GM21381 (cell line): ENCODE data around the gene C10orf53.
"Not testable (repeated sequence)": the region's sequence is repeated elsewhere in the genome, so short reads cannot be mapped to it uniquely, and the experiment has no call there.

Source experiments
- ATAC-seq: cut with Tn5 transposase; IDR thresholded peaks from one replicate; pipeline ENCODE4 v1.9.1; 2021; ENCODE audit warnings: mild to moderate bottlenecking, moderate library complexity; ENCODE audit not compliant: unreplicated experiment

C10orf53 gene

DNA sequence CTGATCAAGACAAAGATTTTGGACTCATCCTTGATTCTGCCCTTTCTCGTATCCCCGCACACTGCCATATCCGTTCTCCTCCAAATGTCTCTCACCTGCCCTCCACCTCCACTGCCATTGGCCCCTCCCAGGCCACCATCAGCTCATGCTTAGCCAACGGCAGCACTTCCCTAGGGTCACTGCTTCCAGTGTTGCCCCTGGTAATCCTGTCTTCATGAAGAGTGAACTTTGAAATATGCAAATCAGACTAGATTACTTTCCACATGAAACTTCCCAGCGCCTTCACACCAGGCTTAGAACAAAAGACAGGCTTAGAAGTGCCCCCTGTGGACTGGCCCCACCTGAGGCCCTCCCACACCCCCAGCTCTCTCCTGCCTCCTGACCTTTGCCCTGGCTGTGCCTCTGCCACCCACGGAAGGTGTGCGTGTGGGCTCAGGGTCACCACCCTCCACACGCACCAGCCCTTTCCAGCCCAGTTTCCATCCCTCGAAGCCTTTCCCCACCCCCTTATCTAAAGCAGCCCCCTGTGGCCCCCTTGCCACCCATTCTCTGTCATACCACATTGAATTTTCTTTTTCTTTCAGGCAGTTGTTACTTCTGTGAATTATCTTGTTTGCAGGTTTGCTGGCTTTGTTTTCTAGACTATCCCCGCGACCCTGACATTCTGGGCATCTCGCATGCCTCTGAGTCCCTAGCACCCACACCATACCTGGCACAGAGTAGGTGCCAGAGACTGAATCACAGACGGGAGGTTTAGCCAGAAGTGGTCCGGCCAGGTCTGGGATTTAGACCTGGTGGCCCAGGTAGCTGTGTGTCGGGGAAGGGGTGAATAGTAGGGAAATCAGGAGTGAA lies 26.8 kb upstream of the C10orf53 start:
- no peak for ATAC-seq

DNA sequence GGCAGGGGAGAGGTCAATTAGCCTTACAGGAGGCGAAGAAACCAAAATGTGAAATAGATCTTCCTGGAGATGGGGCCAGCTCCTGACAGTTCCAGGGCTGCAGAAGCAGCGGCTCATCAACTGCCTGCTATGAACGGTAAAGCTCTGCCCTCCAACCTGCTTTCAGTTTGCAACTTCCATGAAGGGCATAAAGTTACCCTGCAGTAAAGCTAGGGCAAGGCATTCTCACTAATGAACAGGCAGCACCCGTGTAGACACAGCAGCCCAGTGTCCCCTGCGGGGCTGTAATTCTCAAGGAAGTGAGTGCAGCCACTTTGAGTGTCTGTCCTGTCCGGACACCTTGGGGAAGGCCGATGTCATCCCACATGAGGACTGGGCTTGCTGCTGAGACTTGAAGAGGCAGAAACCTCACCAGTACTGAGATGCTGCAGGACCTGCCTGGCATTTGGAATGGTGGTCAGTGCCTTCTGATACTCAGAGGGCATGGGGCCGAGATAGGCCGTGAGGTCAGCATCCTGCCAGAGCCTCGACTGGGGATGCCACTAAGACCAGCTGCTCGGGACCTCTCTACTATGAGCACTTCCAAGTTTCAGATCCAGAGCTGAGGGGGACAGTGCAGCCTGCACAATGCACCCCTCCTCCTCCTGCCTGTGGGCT lies 26.1 kb upstream of the C10orf53 start:
- no peak for ATAC-seq

- ATAC-seq, result no peak
Measured at GRCh38 chr10:49654036-49654693, 25.3 kb upstream of the C10orf53 start.

GRCh38 chr10:49655099-49655498 lies 24.4 kb upstream of the C10orf53 start:
- ATAC-seq, result no peak

- no peak for ATAC-seq
Measured at GRCh38 chr10:49656845-49657493, 22.5 kb upstream of the C10orf53 start.

DNA sequence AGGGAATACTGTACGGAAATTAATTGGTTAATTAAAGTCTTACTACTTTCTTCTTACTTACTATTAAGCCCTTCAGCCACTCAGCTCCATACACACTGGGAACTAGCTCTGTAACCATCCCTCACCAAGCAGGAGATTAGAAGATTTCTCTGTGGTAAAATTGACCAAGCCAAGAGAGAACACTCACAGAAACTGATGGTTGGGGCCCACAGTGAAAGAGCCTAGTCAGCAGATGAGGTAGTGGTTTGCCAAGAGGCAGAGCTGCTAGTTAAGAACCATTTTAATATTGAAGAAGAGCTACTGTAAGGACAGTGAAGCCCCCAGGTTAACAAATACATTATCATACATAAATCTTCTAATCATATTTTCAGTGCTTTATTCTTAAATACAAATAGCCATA lies 21.8 kb upstream of the C10orf53 start:
- no peak for ATAC-seq

- ATAC-seq, result no peak
Measured at GRCh38 chr10:49661140-49661856, 18.2 kb upstream of the C10orf53 start.

DNA sequence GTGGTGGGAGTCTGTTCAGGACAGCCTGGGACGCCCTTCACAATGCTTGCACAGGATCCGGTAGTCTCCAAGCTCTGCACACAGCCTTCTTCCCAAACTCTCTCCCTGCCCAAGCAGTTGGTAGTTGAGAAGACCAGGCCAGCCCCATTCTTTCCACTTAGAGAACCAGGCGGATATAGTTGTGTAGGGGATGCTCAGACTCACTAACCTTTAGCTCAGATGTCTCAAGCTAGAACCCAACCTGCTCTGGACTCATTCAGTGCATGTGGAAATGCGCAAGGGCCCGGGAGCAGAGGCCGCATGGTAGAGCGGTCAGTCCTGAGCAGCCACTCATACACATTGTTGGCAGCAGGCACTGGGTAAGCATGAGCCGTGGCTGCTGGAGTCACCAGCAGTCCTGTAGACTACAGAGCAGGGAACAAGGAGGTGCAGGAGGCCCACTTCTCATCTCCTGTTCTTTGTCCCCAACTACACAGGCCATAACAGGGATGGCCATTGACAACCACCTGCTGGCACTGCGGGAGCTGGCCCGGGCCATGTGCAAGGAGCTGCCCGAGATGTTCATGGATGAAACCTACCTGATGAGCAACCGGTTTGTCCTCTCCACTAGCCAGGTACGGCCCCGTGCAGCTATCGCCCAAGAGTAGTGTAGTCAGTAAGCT lies 17.2 kb upstream of the C10orf53 start:
- no peak for ATAC-seq

GRCh38 chr10:49663596-49663995 lies 15.9 kb upstream of the C10orf53 start:
- ATAC-seq, result no peak

DNA sequence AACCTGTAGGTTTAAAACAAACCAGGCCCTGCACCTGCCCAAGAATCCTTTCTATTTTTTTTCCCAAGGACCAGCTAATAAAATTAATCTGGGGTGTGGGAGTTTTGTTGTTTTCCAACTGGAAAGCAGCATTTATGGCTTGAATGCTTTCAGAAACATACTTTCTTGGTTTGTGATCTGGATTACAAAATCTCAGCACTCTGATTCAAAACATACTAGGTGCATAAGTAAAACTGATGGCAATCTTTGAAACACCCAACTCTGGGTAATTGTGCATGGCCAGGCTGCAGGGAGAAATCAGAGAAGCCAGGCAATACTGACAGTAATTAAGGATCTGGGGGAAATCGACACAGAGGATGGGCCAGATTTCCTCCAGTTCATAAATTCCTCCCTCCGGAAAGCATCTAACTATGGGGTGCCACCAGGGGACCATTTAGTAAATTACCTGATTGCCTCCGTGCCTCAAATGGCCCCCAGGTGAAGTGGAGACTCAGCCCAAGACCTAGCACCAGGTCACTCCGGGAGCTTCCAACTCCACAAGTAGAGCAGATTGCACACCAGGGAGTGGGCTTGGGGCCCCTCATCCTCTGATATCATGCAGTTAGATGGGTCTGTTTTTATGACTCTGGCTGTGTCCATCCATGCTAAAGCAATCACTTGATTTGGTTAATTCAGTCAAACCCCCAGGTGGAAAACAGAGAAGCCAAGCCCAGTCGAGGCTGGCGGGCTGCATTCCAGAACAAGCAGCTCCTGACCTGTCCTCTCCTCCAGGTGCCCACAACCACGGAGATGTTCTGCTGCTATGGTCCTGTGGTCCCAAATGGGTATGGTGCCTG lies 15.2 kb upstream of the C10orf53 start:
- ATAC-seq, result no peak

GRCh38 chr10:49664842-49665355 lies 14.6 kb upstream of the C10orf53 start:
- ATAC-seq, result no peak

- no peak for ATAC-seq
Measured at GRCh38 chr10:49666054-49666615, 13.3 kb upstream of the C10orf53 start.

GRCh38 chr10:49666685-49667084 lies 12.8 kb upstream of the C10orf53 start:
- ATAC-seq, result no peak

DNA sequence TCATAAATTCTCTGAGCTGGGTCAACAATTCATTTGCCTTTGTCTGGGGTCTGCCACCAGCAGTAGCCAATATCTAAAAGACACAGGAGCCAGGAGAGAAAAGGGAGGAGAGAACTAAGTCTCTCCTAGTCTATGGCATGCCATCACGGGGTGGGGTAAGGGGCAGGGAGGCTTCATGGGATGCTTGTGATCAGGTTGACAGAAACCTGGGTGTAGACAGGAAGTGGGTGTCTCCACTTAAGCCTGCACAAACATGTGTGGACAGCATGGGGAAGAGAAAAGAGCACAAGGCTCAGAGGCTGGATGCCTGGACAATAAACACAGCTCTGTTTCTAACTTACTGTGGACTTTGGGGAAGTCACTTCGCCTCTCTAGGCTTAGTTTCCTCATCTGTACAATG lies 11.5 kb upstream of the C10orf53 start:
- no peak for ATAC-seq

- no peak for ATAC-seq
Measured at GRCh38 chr10:49668684-49669083, 10.8 kb upstream of the C10orf53 start.

GRCh38 chr10:49678827-49679479 lies 498 bp upstream of the C10orf53 start:
- ATAC-seq, result no peak

DNA sequence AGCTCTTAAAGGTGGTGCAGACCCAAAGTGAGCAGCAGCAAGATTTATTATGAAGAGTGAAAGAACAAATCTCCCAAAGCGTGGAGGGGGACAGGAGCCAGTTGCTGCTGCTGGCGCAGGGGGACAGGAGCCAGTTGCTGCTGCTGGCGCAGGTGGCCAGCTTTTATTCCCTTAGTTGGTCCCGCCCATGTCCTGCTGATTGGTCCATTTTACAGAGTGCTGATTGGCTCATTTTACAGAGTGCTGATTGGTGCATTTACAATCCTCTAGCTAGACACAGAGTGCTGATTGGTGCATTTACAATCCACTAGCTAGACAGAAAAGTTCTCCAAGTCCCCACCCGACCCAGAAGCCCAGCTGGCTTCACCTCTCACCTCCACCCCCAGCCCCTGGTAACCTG lies 3.0 kb downstream of the C10orf53 start:
- not testable (repeated sequence) for ATAC-seq

GRCh38 chr10:49682879-49683278 lies 3.4 kb downstream of the C10orf53 start:
- ATAC-seq, result no peak
